Measurements from ENCODE around the gene IGSF3.

IGSF3 gene

DNA sequence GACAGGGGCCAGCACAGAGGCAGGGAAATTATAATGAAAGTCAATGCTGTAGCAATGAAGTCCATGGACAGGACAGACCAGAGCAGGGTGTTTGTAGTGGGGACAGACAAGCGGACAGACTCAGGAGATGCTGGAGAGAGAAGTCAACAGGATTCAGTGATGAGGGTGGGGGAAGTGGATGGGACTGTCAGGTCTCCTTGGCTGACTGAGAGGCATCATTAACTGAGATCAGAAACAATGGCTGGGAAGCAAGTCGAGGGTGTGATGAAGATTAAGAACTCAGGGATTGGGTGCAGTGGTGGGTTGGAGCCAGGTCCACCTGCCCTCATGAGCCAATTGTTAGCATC is 122.2 kb downstream of the IGSF3 start:
- no peak for DNase-seq

DNA sequence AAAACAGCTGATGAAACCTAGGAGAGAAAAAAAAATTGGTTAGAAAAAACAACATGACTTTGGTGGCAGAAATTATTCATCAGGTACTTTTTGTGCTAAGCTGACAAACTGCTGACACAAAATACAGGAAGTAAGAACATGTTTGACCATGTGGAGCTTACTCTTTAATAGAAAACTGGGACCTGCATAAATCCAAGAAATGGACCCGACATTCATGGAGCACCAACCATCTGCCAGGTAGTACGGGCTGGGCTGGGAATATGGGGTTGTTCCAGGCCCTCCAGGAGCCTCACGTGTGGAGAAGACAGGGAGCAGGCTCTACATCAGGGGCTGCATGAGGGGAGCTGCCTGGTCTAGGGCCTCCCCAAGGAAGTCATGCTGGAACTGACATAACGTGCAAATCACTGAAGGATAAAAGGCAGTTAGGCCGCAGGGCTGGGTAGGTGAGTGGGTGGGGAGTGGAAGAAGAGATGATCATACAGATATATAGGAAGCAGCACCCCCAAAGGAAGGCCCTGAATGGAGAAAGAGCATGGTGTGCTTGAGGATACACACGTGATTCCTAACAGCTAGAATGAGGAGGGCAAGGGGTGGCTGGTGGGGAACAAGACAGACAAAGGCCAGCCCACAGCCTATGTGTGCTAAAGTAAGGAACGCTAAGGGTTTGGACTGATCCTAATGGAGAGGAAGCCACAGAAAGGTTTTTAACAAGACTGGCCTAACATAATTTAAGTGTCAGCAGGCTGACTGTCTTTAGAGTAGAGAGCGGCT is 122.8 kb downstream of the IGSF3 start:
- DNase-seq, result no peak

DNA sequence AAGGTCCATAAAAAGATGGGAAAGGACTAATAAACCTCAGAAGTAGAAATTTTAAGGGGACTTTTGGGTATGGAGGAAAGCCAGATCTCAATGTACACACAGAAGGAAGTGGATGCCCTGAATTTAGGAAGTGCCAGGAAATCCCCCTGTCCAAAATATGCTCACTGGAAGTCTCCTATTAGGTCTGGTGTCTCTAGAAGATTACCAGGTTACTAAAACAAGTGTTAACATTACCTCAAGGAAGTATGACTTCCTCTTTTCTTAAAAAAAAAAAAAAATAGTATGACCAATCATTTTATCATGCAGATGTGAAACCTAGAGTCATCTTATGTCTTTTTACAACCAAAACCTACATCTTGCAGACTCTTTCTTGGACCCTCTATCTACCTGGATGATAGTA is 127.4 kb downstream of the IGSF3 start:
- DNase-seq, result no peak

DNA sequence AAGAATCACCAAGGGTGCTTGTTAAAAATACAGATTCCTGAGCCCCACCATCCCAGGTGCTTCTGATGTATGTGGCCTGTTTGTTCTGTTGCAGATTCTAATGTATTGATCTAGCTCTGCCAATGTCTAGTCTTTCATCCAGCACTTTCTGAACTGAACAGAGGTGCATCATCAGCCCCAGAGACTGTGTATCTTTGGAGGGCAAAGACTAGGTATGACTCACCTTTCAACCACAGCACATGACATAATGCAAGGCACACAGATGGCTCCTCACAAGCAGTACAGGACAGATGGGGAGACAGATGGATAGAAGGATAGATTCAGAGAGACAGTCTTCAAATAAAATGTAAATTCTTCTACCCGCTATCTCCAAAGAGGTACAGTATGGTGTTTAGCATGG is 129.0 kb downstream of the IGSF3 start:
- no peak for DNase-seq

DNA sequence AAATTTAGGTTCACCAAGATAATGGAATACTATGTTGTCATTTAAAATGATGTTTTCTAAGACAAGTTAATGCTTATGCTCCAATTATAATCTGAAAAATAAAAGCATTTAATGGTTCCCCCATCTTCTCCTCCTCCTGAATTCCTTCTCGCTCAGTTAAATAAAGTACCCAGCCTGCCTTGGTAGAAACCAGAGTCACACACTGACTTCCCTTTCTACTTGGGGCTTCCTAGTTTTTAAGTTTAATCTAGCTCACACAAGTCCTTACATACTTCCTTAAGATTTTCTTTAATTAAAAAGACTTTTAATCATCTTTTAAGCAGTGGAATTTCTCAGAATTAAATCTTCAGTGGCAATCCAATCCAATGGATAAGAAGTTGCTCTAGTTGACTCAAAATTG is 129.6 kb downstream of the IGSF3 start:
- DNase-seq, result no peak

DNA sequence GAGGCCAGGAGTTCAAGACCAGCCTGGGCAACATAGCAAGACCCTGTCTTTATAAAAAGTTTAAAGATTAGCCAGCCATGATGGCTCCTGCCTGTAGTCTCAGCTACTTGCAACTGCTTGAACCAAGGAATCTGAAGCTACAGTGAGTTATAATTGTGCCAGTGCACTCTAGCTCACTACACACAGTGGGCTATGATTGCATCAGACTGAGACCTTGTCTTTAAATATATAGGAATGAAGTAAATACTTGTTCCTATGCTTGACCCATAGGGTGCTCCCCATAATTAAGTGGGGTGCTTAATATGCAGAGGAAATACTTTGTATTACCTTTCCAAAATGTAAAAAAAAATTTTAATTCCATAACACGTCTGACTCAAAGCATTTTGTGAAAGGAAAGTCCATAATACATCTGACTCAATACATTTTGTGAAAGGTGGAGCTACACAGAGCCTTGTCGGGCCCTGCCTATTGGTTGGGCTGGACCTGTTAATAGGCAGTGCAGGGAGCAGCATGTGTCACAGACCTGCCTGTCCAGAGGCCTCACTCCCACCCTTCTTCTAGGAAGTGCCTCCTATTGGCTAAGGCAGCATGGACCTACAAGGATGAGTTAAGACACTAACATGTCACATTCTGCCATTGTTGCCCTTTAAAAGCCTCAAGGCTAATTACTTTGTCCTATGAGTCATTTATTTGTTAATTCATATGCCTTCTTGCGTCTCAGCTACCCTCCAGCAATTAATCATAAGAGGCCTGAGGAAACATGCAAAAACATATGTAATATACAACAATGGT is 130.3 kb downstream of the IGSF3 start:
- no peak for DNase-seq

DNA sequence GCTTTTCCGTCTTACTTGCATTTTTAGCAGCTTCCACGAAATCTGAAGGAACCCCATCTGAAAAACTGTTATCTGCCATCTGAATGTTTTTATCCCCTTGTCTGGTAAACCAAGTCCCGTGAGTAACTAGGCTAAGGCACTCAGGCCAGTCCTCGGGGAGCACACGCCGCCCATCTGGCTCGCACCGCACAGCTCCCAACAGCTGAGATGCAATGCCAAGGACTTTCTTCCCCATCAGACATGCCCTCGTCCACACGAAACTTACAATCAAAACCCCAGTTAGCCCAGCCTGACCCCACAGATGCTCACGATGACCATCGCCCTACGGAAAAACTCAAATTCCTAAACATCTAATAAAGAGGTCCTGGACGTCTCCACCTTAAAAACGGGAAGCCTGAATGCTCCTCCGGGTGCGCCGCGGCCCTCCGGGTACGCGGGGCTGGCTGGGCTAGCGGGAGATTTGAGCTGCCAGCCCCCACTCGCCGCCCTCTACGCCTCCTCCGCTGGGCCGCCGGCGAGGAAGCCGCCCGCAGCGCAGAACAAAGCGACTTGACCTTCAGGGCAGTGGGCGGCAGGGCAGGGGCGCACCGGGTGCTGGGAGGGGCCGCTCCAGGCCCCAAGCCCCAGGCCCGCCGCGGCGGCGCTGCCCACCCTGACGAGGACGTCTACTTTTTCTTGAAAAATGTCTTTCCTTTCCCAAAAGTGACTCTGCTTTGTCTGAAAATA is 133.4 kb downstream of the IGSF3 start:
- no peak for DNase-seq

DNA sequence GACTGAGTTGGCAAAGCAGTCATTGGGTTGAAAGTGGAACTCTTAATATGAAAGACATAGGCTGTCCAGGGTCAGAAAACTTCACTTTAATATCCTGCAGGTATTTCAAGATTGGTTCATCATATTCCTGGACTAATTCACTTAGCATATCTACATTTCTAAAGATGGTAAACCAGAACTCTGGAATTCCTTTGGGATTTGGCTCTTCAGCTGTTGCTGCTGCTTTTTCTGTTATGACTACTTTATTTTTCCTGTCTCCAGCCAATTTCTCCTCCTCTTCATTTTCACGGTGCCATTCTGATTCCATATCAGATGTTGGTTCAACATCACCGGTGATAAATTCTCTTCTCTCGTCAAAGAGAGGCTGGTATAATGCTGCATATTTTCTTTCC is 134.1 kb downstream of the IGSF3 start:
- no peak for DNase-seq

DNA sequence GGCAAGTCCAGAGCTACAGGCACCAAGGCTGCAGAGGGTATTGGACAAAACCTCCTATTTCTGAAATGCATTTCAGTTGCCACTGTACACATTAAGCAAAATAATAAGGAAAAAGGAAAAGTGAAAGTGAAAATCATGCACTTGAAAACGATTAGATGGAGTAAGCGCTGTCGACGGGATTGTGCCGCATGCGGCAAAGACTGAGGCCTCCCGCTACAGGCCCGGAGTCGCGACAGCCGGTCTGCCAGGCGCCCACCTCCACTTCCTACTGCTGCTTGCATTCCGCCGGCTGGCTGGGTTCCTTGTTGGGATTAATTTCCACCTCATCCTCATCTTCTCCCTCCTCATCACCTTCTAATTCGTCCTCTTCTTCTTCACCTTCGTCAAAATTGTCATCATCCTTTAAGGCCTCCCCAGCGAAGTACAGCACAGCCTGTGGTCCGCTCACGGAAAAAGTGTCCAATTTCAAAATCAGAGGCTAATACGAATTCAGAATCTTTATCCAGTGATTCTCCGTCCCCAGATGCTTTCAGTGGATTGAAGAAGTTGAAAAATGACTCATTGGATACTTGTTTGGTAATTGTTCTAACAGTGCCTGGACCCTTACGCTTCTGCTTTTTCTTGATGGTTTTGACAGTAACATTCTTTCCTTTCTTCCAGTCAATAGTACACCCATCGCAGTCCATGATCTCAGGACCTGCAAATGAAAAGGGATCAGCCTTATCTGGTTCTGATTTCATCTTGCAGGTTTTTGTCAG is 134.7 kb downstream of the IGSF3 start:
- no peak for DNase-seq

DNA sequence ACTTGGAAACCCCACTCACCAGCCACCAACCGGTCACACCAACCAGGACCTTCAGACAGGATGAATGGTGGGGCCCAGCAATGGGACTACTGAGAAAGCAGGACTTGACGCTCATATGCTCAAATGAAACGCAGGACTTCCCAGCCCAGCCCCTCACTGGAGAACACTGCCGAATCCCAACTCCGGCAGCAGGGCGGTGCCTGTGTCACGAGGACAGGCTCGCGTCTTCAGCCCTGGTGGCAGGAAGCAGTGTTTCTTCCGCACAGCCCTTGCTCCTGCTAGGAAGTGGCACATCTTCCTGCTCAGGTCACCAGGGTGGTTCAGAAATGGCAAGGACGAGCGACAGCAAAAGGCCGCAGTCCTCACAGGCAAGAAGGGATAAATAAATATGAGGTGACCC is 135.6 kb downstream of the IGSF3 start:
- DNase-seq, result no peak

DNA sequence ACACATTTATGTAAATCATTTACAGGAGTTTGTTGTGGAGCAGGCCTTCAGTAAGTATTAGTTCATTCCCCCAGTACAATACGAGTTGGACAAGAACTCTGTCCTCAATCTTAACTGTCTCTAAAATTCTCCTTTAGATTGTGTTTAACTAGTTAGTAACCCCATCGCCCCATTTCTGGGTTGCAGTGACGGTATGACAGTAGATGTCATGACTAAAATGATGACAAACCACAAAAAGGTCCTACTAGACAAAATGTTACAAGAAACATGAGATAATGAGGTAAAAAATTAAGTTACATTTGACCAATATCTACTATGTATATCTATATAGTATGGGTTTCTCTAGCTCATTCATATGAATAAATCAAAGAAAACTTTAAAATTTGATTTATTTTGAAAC is 137.9 kb downstream of the IGSF3 start:
- no peak for DNase-seq

DNA sequence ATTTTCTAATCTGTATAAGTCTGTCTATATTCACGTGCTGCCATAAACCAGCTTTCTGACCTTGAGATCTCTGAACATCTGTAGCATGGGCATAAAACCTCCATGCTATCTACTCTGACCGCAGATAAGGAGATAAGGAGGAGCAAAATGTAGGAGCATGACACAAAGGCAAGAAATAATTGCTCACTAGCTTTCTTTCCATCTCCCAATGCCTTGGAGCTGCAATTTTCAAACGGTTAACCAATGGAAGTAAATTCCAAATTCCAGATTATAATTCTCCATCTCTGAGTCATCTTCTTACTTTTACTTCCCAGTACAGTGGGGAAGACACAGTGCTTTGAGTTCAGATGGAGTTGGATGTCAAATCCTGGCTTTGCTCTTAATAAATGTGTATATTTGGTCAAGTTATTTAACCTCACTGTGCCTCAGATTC is 138.3 kb downstream of the IGSF3 start:
- no peak for DNase-seq

DNA sequence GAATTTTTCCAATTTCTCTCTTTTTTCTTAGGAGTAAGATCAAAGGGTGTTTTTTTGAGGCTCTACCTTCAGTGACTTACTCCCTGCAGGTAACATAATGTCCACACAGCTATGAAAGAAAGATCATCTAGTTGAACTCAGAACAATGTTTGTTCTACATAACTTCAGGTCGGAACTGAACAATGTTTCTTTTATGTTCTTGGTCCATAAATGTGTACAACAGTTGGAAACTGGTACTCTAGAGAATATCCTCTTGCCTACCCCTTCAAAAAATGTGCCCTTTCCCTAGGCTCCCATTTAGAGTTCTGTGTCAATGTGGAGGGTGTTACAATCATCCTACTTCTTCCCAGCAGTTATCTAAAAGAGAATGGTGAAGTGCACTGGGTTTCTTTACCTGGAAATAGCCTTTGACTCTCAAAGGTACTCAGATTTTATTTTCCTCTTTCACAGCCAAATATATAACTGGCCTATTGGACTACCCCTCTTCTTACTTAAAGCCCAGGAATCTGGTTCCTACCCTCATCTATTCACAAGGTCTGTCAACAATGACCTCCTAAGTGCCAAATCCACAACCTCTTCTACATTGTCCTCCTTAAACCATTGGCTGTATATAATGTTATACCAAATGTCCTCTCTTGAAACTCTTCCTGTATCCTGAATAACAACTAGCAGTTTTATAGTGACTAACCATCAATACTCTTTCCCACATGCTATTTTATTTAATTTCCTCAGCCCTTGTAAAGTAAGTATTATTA is 139.0 kb downstream of the IGSF3 start:
- no peak for DNase-seq

DNA sequence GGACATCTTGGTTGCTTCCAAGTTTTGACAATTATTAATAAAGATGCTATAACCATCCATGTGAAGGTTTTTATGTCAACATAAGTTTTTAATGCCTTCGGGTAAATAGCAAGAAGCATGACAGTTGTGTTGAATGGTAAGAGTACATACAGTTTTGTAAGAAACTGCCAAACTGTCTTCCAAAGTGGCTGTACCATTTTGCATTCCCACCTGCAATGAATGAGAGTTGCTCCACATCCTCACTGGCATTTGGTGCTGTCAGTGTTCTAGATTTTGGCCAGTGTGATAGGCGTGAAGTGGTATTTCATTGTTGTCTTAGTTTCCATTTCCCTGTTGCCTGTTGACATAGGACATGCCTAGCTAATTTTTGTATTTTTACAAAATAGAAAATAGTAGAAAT is 142.1 kb downstream of the IGSF3 start:
- DNase-seq, result no peak
